Naive thymus-derived CD4-positive, alpha-beta T cell (primary cell): ENCODE measurements around the gene BICC1. TPM values are rescaled to one million over a fixed set of nuclear protein-coding genes. Genes with fewer than 3 reads are reported as not detected.

Experiments
- ATAC-seq: fragments of 150-1000 bp; cut with Tn5 transposase; 2 replicates; pipeline ENCODE4 v1.10.0; 2021; ENCODE audit warnings: mild to moderate bottlenecking, moderate library complexity
- CTCF ChIA-PET: fragments of 350-600 bp; sonication (Branson Sonifier 250); formaldehyde crosslinking; loops from one replicate; lab custom pipeline; 2021; ENCODE audit warnings: antibody characterized with exemption; lab: Charles Lee
- POLR2A ChIA-PET: fragments of 350-600 bp; sonication (Branson Sonifier 250); formaldehyde crosslinking; loops from one replicate; lab custom pipeline; 2021; ENCODE audit warnings: antibody characterized with exemption, inconsistent platforms; lab: Charles Lee
- DNase-seq, 9 donors: peaks; one replicate each; pipeline versions ENCODE4 v3.0.0 to v3.0.0-alpha.2; 2020 to 2022; ENCODE audit warnings: mixed read lengths in 1 of 9
- H3K27ac ChIP-seq: one replicate; pipeline ENCODE4 v1.7.0; 2013; ENCODE audit warnings: mild to moderate bottlenecking, low read depth, low read length, moderate library complexity
- H3K27me3 ChIP-seq, 2 donors: one replicate each; pipeline ENCODE4 v1.7.0; 2013; ENCODE audit warnings: low read length in 2 of 2, mild to moderate bottlenecking in 2 of 2, moderate library complexity in 2 of 2; ENCODE audit not compliant: control insufficient read depth in 2 of 2, insufficient read depth in 2 of 2
- H3K36me3 ChIP-seq, 3 experiments: 1 replicate in 2 of 3; 2 replicates in 1 of 3; pipeline ENCODE4 v1.7.0; 2013; ENCODE audit warnings: low read length in 3 of 3, mild to moderate bottlenecking in 3 of 3, moderate library complexity in 1 of 3; ENCODE audit not compliant: insufficient read depth in 3 of 3, control insufficient read depth in 2 of 3
- H3K4me1 ChIP-seq, 2 donors: one replicate each; pipeline ENCODE4 v1.7.0; 2013; ENCODE audit warnings: low read length in 2 of 2, mild to moderate bottlenecking in 2 of 2, moderate library complexity in 1 of 2; ENCODE audit not compliant: control insufficient read depth in 2 of 2, insufficient read depth in 2 of 2
- H3K4me3 ChIP-seq: 2 replicates; pipeline ENCODE4 v1.7.0; 2013; ENCODE audit warnings: mild to moderate bottlenecking, low read length
- H3K9me3 ChIP-seq, 3 experiments: 1 replicate in 2 of 3; 2 replicates in 1 of 3; pipeline ENCODE4 v1.7.0; 2013; ENCODE audit warnings: low read length in 3 of 3; ENCODE audit not compliant: control insufficient read depth in 2 of 3
- H3K27ac Mint-ChIP-seq, 9 donors: one replicate each; pipeline ENCODE4 v1.8.0; 2020 to 2022; ENCODE audit warnings: mixed read lengths in 9 of 9, mild to moderate bottlenecking in 8 of 9, moderate library complexity in 5 of 9, inconsistent platforms in 2 of 9
- H3K27me3 Mint-ChIP-seq, 5 donors: one replicate each; pipeline ENCODE4 v1.8.0; 2021 to 2022; ENCODE audit warnings: mixed read lengths in 5 of 5, mild to moderate bottlenecking in 1 of 5
- H3K36me3 Mint-ChIP-seq, 5 donors: one replicate each; pipeline ENCODE4 v1.8.0; 2020 to 2022; ENCODE audit warnings: mixed read lengths in 5 of 5, mild to moderate bottlenecking in 3 of 5, inconsistent platforms in 1 of 5
- H3K4me1 Mint-ChIP-seq, 7 donors: one replicate each; pipeline ENCODE4 v1.8.0; 2020 to 2022; ENCODE audit warnings: mixed read lengths in 7 of 7, mild to moderate bottlenecking in 3 of 7, inconsistent platforms in 1 of 7
- H3K4me3 Mint-ChIP-seq, 10 donors: one replicate each; pipeline ENCODE4 v1.8.0; 2020 to 2022; ENCODE audit warnings: mild to moderate bottlenecking in 10 of 10, mixed read lengths in 10 of 10, moderate library complexity in 6 of 10, inconsistent platforms in 2 of 10
- H3K9me3 Mint-ChIP-seq, 11 donors: one replicate each; pipeline ENCODE4 v1.8.0; 2020 to 2022; ENCODE audit warnings: mixed read lengths in 11 of 11, mild to moderate bottlenecking in 4 of 11, inconsistent platforms in 1 of 11, moderate library complexity in 1 of 11
- intact Hi-C, 2 donors: fragments of 100-400 bp; cut with micrococcal nuclease; formaldehyde crosslinking; loops; one replicate each; pipeline ENCODE4 v1.15.1; 2023
- polyA plus RNA-seq, 2 donors: library from polyadenylated mRNA; unstranded; fragments of 300-500 nt; fragmentation: Illumina TruSeq; gene quantifications; one replicate each; pipeline ENCODE4 v1.2.3, GENCODE V29; 2021
- total RNA-seq, 6 experiments: library from RNA in 5 of 6; stranded (reverse) in 5 of 6; gene quantifications; 1 replicate in 5 of 6; 2 replicates in 1 of 6; pipeline ENCODE4 v1.2.3 and lab custom pipeline; 2021 to 2026

Gene BICC1
- total and polyA plus RNA-seq, 7 experiments from 2014 or later: 0.05 to 0.10 TPM; not detected in 5

DNA sequence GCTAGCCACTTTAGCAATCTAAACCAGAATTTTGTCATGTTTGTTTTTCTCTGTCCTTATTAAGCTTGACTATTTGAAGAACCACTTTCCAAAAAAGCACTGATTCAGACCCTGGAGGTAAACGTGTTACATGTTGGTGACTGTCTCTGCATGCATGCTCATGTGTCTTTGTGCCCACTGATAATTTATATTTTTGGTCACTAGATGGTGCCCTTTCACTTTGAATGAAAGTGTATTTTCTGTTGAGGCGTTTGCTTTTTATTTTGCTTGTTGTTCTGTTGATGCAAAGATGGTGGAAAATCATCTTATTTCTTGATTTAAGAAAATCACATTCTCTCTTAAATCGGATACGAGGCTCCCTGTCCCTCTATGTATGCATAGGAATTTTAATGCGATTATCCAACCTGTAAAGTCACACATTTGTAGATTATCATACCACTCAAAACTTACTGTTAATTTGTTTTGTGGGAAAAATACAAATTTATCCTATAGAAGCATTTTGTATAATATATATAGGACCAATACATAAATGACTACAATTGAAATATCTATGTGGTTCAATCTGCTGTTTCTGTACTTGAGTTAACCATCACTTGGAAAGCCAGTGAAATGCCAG is 269.3 kb downstream of the BICC1 start:
- no peak overlapping the region for H3K4me3 Mint-ChIP-seq
- no peak overlapping the region for H3K4me3 ChIP-seq
- DNase-seq: peak in 2 of 9 donors; percentile 1 to 5
- CTCF ChIA-PET: interaction anchor here (0.6 to 1.3 kb wide), 2 partner anchors 13 to 202 kb away, joined by 3 to 4 read pairs; no protein-coding TSS in a partner anchor
- H3K4me1 ChIP-seq: no peaks in the 10 kb centered on the region
- no peaks in the 10 kb centered on the region for H3K27me3 ChIP-seq
- no peaks in the 10 kb centered on the region for H3K9me3 Mint-ChIP-seq
- no peak overlapping the region for H3K27ac ChIP-seq
- no peaks in the 10 kb centered on the region for H3K9me3 ChIP-seq
- H3K36me3 Mint-ChIP-seq: no peaks in the 10 kb centered on the region
- no peak for ATAC-seq
- POLR2A ChIA-PET: no interaction called here
- no peak overlapping the region for H3K27ac Mint-ChIP-seq
- intact Hi-C loops: loop anchor here (1.0 to 10.0 kb wide), 3 partner anchors 840 to 1250 kb away; no protein-coding TSS in a partner anchor
- H3K27me3 Mint-ChIP-seq: peaks cover 0 to 13% (median 0%) of the 10 kb centered on the region in 5 donors
- no peaks in the 10 kb centered on the region for H3K36me3 ChIP-seq
- H3K4me1 Mint-ChIP-seq: no peaks in the 10 kb centered on the region

DNA sequence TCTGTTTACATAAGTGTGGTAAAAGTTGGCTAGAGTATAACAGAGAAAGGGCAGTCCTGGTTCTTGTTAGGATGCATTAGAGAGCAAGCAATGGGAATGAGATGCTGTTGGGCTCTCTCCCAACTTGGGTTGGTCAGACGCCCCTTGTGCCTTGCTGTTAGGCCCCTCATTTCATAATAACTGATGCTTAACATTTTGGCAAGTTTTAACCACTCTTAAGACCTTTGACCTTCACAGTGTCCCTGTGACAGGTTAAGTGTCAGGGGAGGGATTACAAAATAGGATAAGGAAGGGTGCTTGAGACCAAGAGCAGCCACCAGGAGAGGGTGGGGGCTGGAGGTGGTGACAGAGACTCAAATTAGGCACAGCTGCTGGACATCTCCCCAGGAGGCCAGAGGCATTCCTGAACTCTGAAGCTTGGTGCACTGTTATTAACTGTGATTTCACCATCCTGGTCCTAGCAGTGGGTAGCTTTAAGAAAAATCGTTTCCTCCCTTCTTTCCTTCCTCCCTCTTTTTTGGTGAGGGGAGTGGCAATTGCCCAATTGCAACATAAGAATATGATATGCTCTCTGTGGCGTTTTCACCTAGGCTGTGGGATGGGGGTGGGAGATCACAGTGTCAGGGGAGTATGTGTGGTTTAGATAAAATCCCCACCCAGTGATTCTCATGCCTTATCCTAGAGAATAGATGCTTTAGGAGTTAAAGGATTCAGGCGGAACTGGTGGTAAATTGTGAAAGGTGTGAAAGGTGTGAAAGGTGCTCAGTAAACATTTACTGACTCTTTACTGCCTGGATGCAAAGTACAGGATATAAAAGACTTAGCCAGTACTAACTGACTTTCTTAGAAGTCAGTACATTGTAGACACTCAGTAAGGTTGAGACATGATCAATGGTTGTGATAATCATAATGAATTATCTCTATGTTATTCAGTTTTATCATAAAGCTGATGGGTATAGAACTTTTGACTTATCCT is 270.5 kb downstream of the BICC1 start:
- intact Hi-C loops: loop anchor here (1.0 to 10.0 kb wide), 3 partner anchors 839 to 1249 kb away; no protein-coding TSS in a partner anchor
- no peak overlapping the region for H3K4me3 Mint-ChIP-seq
- H3K4me1 Mint-ChIP-seq: no peaks in the 10 kb centered on the region
- no peak for DNase-seq
- no peaks in the 10 kb centered on the region for H3K9me3 ChIP-seq
- no peak overlapping the region for H3K27ac Mint-ChIP-seq
- H3K4me1 ChIP-seq: no peaks in the 10 kb centered on the region
- H3K27me3 Mint-ChIP-seq: peaks cover 0 to 5% (median 0%) of the 10 kb centered on the region in 5 donors
- no peak overlapping the region for H3K27ac ChIP-seq
- ChIA-PET POLR2A (no interaction called here), CTCF (no interaction called here)
- ATAC-seq: no peak
- no peak overlapping the region for H3K4me3 ChIP-seq
- no peaks in the 10 kb centered on the region for H3K27me3 ChIP-seq
- H3K9me3 Mint-ChIP-seq: no peaks in the 10 kb centered on the region
- no peaks in the 10 kb centered on the region for H3K36me3 Mint-ChIP-seq
- H3K36me3 ChIP-seq: no peaks in the 10 kb centered on the region

- CTCF ChIA-PET: no interaction called here
- Mint-ChIP-seq H3K27me3 (peaks cover 0 to 4% (median 0%) of the 10 kb centered on the region in 5 donors), H3K27ac (no peak overlapping the region), H3K4me1 (no peaks in the 10 kb centered on the region), H3K9me3 (no peaks in the 10 kb centered on the region), H3K4me3 (no peak overlapping the region), H3K36me3 (no peaks in the 10 kb centered on the region)
- POLR2A ChIA-PET: no interaction called here
- H3K9me3 ChIP-seq: no peaks in the 10 kb centered on the region
- H3K36me3 ChIP-seq: no peaks in the 10 kb centered on the region
- no peaks in the 10 kb centered on the region for H3K4me1 ChIP-seq
- no peak overlapping the region for H3K4me3 ChIP-seq
- H3K27ac ChIP-seq: no peak overlapping the region
- DNase-seq (no peak), ATAC-seq (no peak)
- H3K27me3 ChIP-seq: no peaks in the 10 kb centered on the region
- intact Hi-C loops: loop anchor here in 1 of 2 donors (5.0 to 10.0 kb wide), 2 partner anchors 1020 to 1248 kb away; no protein-coding TSS in a partner anchor
Measured at GRCh38 chr10:58784361-58784760, 271.7 kb downstream of the BICC1 start.

DNA sequence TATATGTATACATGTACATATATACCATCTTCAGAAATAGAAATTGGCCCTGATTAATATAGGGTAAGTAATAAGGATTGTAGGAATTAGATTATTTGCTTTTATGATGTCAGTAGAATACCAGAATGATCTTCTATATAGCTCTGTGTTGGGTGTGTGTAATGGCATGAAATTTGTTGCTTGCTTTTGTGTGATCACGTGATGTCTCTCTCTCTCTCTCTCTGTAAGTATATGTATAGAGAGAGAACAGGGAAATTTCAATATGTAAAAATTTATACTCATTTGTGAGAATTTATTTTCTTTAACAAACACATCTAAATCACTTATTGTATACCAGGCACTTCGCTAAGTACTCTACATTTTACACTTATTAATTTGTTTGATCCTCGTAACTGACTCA is 272.7 kb downstream of the BICC1 start:
- H3K36me3 ChIP-seq: no peaks in the 10 kb centered on the region
- ATAC-seq (no peak), DNase-seq (no peak)
- H3K27me3 Mint-ChIP-seq: peaks cover 0 to 5% (median 0%) of the 10 kb centered on the region in 5 donors
- ChIA-PET CTCF (no interaction called here), POLR2A (no interaction called here)
- H3K4me3 ChIP-seq: no peak overlapping the region
- H3K9me3 ChIP-seq: no peaks in the 10 kb centered on the region
- no peak overlapping the region for H3K27ac Mint-ChIP-seq
- no peaks in the 10 kb centered on the region for H3K4me1 ChIP-seq
- intact Hi-C loops: loop anchor here in 1 of 2 donors (10.0 kb wide), 1 partner anchor 1019 kb away; no protein-coding TSS in a partner anchor
- no peaks in the 10 kb centered on the region for H3K4me1 Mint-ChIP-seq
- H3K4me3 Mint-ChIP-seq: no peak overlapping the region
- no peaks in the 10 kb centered on the region for H3K9me3 Mint-ChIP-seq
- no peaks in the 10 kb centered on the region for H3K36me3 Mint-ChIP-seq
- H3K27ac ChIP-seq: no peak overlapping the region
- no peaks in the 10 kb centered on the region for H3K27me3 ChIP-seq

DNA sequence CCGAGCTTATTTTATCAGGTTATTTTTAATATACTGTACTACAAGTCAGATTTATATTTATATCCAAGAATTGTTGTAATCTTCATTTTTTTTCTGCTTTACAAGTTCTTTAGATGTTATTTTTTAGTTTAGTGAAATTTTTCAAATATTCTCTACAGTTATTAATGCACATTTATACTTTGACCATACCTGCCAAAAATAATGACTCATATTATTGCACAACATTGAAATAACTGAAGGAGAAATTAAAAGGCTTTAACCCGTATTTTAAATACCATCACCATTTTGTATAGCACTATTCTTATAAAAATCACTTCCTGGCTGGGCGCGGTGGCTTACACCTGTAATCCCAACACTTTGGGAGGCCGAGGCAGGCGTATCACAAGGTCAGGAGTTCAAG is 278.5 kb downstream of the BICC1 start:
- no peaks in the 10 kb centered on the region for H3K36me3 Mint-ChIP-seq
- no peak overlapping the region for H3K4me3 Mint-ChIP-seq
- no peak for DNase-seq
- Histone ChIP-seq H3K4me1 (no peaks in the 10 kb centered on the region), H3K27me3 (no peaks in the 10 kb centered on the region), H3K36me3 (no peaks in the 10 kb centered on the region), H3K27ac (no peak overlapping the region), H3K9me3 (no peaks in the 10 kb centered on the region), H3K4me3 (no peak overlapping the region)
- POLR2A ChIA-PET: no interaction called here
- H3K4me1 Mint-ChIP-seq: no peaks in the 10 kb centered on the region
- H3K27me3 Mint-ChIP-seq: peaks cover 0 to 11% (median 0%) of the 10 kb centered on the region in 5 donors
- intact Hi-C loops: no loop called here
- ATAC-seq: no peak
- CTCF ChIA-PET: no interaction called here
- H3K9me3 Mint-ChIP-seq: no peaks in the 10 kb centered on the region
- H3K27ac Mint-ChIP-seq: no peak overlapping the region

DNA sequence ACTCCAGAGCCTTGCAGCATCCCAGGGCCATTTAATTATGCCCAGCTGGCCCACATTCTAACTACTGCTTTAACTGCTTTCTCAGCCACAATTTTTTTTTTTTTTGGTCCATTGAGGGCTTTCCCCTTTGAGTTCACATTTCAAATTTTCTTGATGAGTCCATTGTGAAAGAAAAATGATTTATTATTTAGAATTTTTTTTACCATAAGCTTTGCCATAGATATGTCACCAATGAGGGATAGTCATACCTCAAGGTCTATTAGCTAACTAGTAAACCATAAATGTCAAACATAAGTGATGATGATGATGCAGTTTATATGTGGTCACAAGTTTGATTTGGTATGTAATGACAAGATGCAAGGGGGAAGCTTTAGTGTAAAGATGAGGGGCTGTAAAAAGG is 282.9 kb downstream of the BICC1 start:
- H3K27me3 Mint-ChIP-seq: peaks cover 0 to 6% (median 0%) of the 10 kb centered on the region in 5 donors
- H3K27ac Mint-ChIP-seq: no peak overlapping the region
- ChIA-PET POLR2A (no interaction called here), CTCF (interaction anchor here (2.3 kb wide), 1 partner anchor 14 kb away, joined by 4 read pairs; no protein-coding TSS in a partner anchor)
- no peaks in the 10 kb centered on the region for H3K27me3 ChIP-seq
- intact Hi-C loops: no loop called here
- no peak for DNase-seq
- H3K4me3 Mint-ChIP-seq: no peak overlapping the region
- no peaks in the 10 kb centered on the region for H3K9me3 ChIP-seq
- H3K4me1 ChIP-seq: no peaks in the 10 kb centered on the region
- no peaks in the 10 kb centered on the region for H3K36me3 Mint-ChIP-seq
- H3K27ac ChIP-seq: no peak overlapping the region
- no peak overlapping the region for H3K4me3 ChIP-seq
- no peaks in the 10 kb centered on the region for H3K36me3 ChIP-seq
- no peaks in the 10 kb centered on the region for H3K9me3 Mint-ChIP-seq
- no peaks in the 10 kb centered on the region for H3K4me1 Mint-ChIP-seq
- no peak for ATAC-seq
